HCT116 (cell line): Measurements from ENCODE around the gene TMSB10. TPM values are rescaled to one million over a fixed set of nuclear protein-coding genes. Genes with fewer than 3 reads are reported as not detected.
A peak's percentile ranks its signal among the peaks of the same experiment; 100 is the strongest.
"Not testable (repeated sequence)": the region's sequence is repeated elsewhere in the genome, so short reads cannot be mapped to it uniquely, and the experiment has no call there.

Experiments
- ATAC-seq: fragments of 200-7000 bp; cut with Tn5 transposase; 2 replicates; pipeline ENCODE4 v1.9.1; 2020; ENCODE audit warnings: mild to moderate bottlenecking, moderate library complexity
- BruUV-seq: library from RNA; stranded (reverse); fragments of 400-500 nt; replicated peaks from 2 replicates; lab custom pipeline; 2021; lab: Mats Ljungman, UMichigan
- CTCF ChIA-PET: fragments of 300-600 bp; sonication (Branson Sonifier 250); formaldehyde crosslinking; loops from one replicate; lab custom pipeline; 2021; ENCODE audit warnings: antibody characterized with exemption; lab: Charles Lee
- POLR2A ChIA-PET: fragments of 300-600, 350-600 bp; sonication (Branson Sonifier 250); formaldehyde crosslinking; loops from one replicate; lab custom pipeline; 2021; ENCODE audit warnings: antibody characterized with exemption; lab: Charles Lee
- RAD21 ChIA-PET, 2 experiments: fragments of 300-600 bp; sonication (Branson Sonifier 250); formaldehyde crosslinking; loops; one replicate each; lab custom pipeline; 2023; ENCODE audit warnings: low total read pairs in 2 of 2; ENCODE audit not compliant: uncharacterized antibody in 2 of 2, unreplicated experiment in 2 of 2, low non-redundant PET in 1 of 2; lab: Charles Lee
- DNase-seq: peaks from one replicate; pipeline ENCODE4 v3.0.0-alpha.2; 2010; ENCODE audit warnings: low read depth, low spot score
- H2AFZ ChIP-seq: fragments of 200-600 bp; shearing (Covaris generic), sonication (generic); 2 replicates; pipeline ENCODE4 v1.6.1; 2017; ENCODE audit warnings: low read depth, mixed run types, mixed read lengths, antibody characterized with exemption, low read length; ENCODE audit not compliant: poor library complexity, severe bottlenecking
- H3K27ac ChIP-seq: 2 replicates; pipeline ENCODE4 v1.5.1; 2012; ENCODE audit warnings: low read depth, low read length
- H3K27me3 ChIP-seq: fragments of 200-600 bp; sonication (generic); 2 replicates; pipeline ENCODE4 v1.6.1; 2016; ENCODE audit warnings: mixed run types, low read length, mixed read lengths; ENCODE audit not compliant: insufficient read depth
- H3K36me3 ChIP-seq, 2 experiments: fragments of 200-500 bp in 1 of 2; fragments of 200-600 bp in 1 of 2; sonication (Bioruptor generic) in 1 of 2; sonication (generic) in 1 of 2; 2 replicates each; pipeline versions ENCODE4 v1.5.1 to v1.6.1; 2014 to 2016; ENCODE audit warnings: low read length in 2 of 2, inconsistent platforms in 1 of 2, mixed read lengths in 1 of 2, mixed run types in 1 of 2; ENCODE audit not compliant: insufficient read depth in 2 of 2, control insufficient read depth in 1 of 2
- H3K4me1 ChIP-seq, 2 experiments: fragments of 200-600 bp in 1 of 2; sonication (generic) in 1 of 2; 2 replicates each; pipeline versions ENCODE4 v1.5.1 to v1.6.1; 2012 to 2017; ENCODE audit warnings: low read length in 2 of 2, inconsistent platforms in 1 of 2, mild to moderate bottlenecking in 1 of 2, mixed read lengths in 1 of 2, mixed run types in 1 of 2, moderate library complexity in 1 of 2; ENCODE audit not compliant: insufficient read depth in 2 of 2, control insufficient read depth in 1 of 2
- H3K4me2 ChIP-seq: fragments of 200-600 bp; sonication (generic); 2 replicates; pipeline ENCODE4 v1.6.1; 2017; ENCODE audit warnings: mixed run types, low read length, mixed read lengths
- H3K4me3 ChIP-seq, 2 experiments: fragments of 200-600 bp in 1 of 2; sonication (generic) in 1 of 2; replicated peaks in 1 of 2; 2 replicates each; pipeline ENCODE4 v1.5.1; 2011 to 2016; ENCODE audit warnings: low read length in 2 of 2, control low read depth in 1 of 2, low read depth in 1 of 2, mild to moderate bottlenecking in 1 of 2, mixed read lengths in 1 of 2, mixed run types in 1 of 2
- H3K79me2 ChIP-seq: fragments of 200-600 bp; sonication (generic); 2 replicates; pipeline ENCODE4 v1.6.1; 2017; ENCODE audit warnings: mild to moderate bottlenecking, mixed run types, low read length, moderate library complexity, mixed read lengths; ENCODE audit not compliant: insufficient read depth
- H3K9ac ChIP-seq: fragments of 200-600 bp; sonication (generic); 2 replicates; pipeline ENCODE4 v1.6.1; 2016; ENCODE audit warnings: low read length, mixed read lengths
- H3K9me2 ChIP-seq: fragments of 200-600 bp; sonication (generic), shearing (Covaris generic); 2 replicates; pipeline ENCODE4 v1.6.1; 2017; ENCODE audit warnings: mixed run types, mild to moderate bottlenecking, moderate library complexity; ENCODE audit not compliant: insufficient read depth
- H3K9me3 ChIP-seq, 2 experiments: fragments of 200-500 bp in 1 of 2; fragments of 200-600 bp in 1 of 2; sonication (Bioruptor generic) in 1 of 2; sonication (generic) in 1 of 2; 2 replicates each; pipeline ENCODE4 v1.6.1; 2014 to 2017; ENCODE audit warnings: low read length in 2 of 2, mixed read lengths in 2 of 2, inconsistent platforms in 1 of 2, low read depth in 1 of 2, mild to moderate bottlenecking in 1 of 2, mixed run types in 1 of 2, moderate library complexity in 1 of 2; ENCODE audit not compliant: control insufficient read depth in 1 of 2, insufficient read depth in 1 of 2
- H4K20me1 ChIP-seq: fragments of 200-600 bp; sonication (generic), shearing (Covaris generic); 2 replicates; pipeline ENCODE4 v1.6.1; 2017; ENCODE audit warnings: mixed run types, mild to moderate bottlenecking, moderate library complexity; ENCODE audit not compliant: insufficient read depth
- CBX3 ChIP-seq: IDR thresholded peaks from 2 replicates; pipeline ENCODE4 v1.6.1; 2012; ENCODE audit warnings: low read depth
- RAD21 ChIP-seq: IDR thresholded peaks from 2 replicates; pipeline ENCODE4 v1.6.1; 2012; ENCODE audit warnings: low read depth, mild to moderate bottlenecking
- YY1 ChIP-seq: IDR thresholded peaks from 2 replicates; pipeline ENCODE4 v1.6.1; 2011; ENCODE audit warnings: low read length, low read depth, moderate library complexity, mild to moderate bottlenecking; ENCODE audit not compliant: insufficient replicate concordance; ENCODE audit errors: extremely low read depth
- intact Hi-C: fragments of 100-400 bp; cut with micrococcal nuclease; formaldehyde crosslinking; loops from 2 replicates; pipeline ENCODE4 v1.10.0; 2022
- total RNA-seq: library from RNA; stranded (reverse); gene quantifications from one replicate; pipeline ENCODE4 v1.2.1, GENCODE V29; 2021; ENCODE audit not compliant: unreplicated experiment
- TF ChIP-seq, protein P1 (sequence below), 3 experiments: fragments of 200-600 bp in 1 of 3; sonication (generic) in 1 of 3; IDR thresholded peaks in 2 of 3; conservative IDR thresholded peaks in 1 of 3; 2 replicates each; pipeline ENCODE4 v1.5.1; 2012 to 2017; ENCODE audit warnings: low read depth in 2 of 3, low read length in 2 of 3, antibody characterized with exemption in 1 of 3, borderline replicate concordance in 1 of 3, control low read depth in 1 of 3, mild to moderate bottlenecking in 1 of 3, mixed read lengths in 1 of 3, mixed run types in 1 of 3, moderate library complexity in 1 of 3; ENCODE audit not compliant: insufficient read depth in 1 of 3

Gene TMSB10
- total RNA-seq, 1 experiment from 2014 or later: 2,677 TPM

GRCh38 chr2:84870306-84870705 lies 35.1 kb upstream of the TMSB10 start:
- ATAC-seq (no peak), DNase-seq (no peak)
- H3K36me3 ChIP-seq: no peaks in the 10 kb centered on the region
- H2AFZ ChIP-seq: no peak overlapping the region
- no TSS peak for BruUV-seq
- no peaks in the 10 kb centered on the region for H3K9me3 ChIP-seq
- POLR2A ChIA-PET: no interaction called here
- RAD21 ChIA-PET: interaction anchor here in 1 of 2 experiments (0.7 kb wide), 1 partner anchor 55 kb away, joined by 3 read pairs; no protein-coding TSS in a partner anchor
- TF ChIP-seq RAD21 (peak; percentile 22; the same call in 1 of the 2 replicates), YY1 (no peak), CBX3 (no peak)
- TF ChIP-seq, protein P1, sequence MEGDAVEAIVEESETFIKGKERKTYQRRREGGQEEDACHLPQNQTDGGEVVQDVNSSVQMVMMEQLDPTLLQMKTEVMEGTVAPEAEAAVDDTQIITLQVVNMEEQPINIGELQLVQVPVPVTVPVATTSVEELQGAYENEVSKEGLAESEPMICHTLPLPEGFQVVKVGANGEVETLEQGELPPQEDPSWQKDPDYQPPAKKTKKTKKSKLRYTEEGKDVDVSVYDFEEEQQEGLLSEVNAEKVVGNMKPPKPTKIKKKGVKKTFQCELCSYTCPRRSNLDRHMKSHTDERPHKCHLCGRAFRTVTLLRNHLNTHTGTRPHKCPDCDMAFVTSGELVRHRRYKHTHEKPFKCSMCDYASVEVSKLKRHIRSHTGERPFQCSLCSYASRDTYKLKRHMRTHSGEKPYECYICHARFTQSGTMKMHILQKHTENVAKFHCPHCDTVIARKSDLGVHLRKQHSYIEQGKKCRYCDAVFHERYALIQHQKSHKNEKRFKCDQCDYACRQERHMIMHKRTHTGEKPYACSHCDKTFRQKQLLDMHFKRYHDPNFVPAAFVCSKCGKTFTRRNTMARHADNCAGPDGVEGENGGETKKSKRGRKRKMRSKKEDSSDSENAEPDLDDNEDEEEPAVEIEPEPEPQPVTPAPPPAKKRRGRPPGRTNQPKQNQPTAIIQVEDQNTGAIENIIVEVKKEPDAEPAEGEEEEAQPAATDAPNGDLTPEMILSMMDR (IDR thresholded peaks at IDR 0.05 in 2 of 3, conservative IDR thresholded peaks at IDR 0.05 in 1 of 3; ENCODE audit: borderline replicate concordance in 1 of 3, insufficient read depth in 1 of 3, low read depth in 2 of 3, low read length in 2 of 3): peak in 1 of 3 experiments; percentile 27; a peak in 1 of 6 replicates
- H3K9ac ChIP-seq: no peak overlapping the region
- CTCF ChIA-PET: interaction anchor here (1.2 kb wide), 1 partner anchor 12 kb away, joined by 3 read pairs; no protein-coding TSS in a partner anchor
- no peak overlapping the region for H3K4me2 ChIP-seq
- H3K4me1 ChIP-seq: no peaks in the 10 kb centered on the region
- no peaks in the 10 kb centered on the region for H3K79me2 ChIP-seq
- no peak overlapping the region for H3K27ac ChIP-seq
- intact Hi-C loops: no loop called here
- no peak overlapping the region for H3K4me3 ChIP-seq
- no peaks in the 10 kb centered on the region for H4K20me1 ChIP-seq
- no peaks in the 10 kb centered on the region for H3K9me2 ChIP-seq
- H3K27me3 ChIP-seq: no peaks in the 10 kb centered on the region

DNA sequence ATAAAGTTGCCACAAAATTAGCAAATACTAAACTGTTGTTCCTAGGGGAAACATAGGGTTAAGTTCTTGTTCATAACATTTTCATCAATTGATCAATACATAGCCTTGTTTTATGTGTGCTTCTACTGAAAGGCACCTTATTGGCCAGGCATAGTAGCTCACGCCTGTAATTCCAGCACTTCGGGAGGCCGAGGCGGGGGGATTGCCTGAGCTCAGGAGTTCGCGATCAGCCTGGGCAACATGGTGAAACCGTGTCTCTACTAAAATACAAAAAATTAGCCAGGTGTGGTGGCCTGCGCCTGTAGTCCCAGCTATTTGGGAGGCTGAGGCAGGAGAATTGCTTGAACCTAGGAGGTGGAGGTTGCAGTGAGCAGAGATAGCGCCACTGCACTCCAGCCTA lies 32.8 kb upstream of the TMSB10 start:
- H3K27me3 ChIP-seq, H3K9ac ChIP-seq, H3K9me2 ChIP-seq, H2AFZ ChIP-seq, H3K4me3 ChIP-seq, ATAC-seq, intact Hi-C loops, H3K36me3 ChIP-seq, RAD21 ChIA-PET, DNase-seq, H3K9me3 ChIP-seq, H4K20me1 ChIP-seq, BruUV-seq, H3K27ac ChIP-seq, H3K4me1 ChIP-seq, H3K79me2 ChIP-seq, POLR2A ChIA-PET, CTCF ChIA-PET, H3K4me2 ChIP-seq: not testable (repeated sequence)
